NCI-H1417 treated with DMSO at 0.1 percent for 48 hours (cell line): ENCODE data around the gene CUTC.
"Not testable (repeated sequence)": the region's sequence is repeated elsewhere in the genome, so short reads cannot be mapped to it uniquely, and the experiment has no call there.

Source experiments
- DNase-seq: peaks from one replicate; lab custom pipeline; 2025; lab: John Stamatoyannopoulos, UW

CUTC gene

DNA sequence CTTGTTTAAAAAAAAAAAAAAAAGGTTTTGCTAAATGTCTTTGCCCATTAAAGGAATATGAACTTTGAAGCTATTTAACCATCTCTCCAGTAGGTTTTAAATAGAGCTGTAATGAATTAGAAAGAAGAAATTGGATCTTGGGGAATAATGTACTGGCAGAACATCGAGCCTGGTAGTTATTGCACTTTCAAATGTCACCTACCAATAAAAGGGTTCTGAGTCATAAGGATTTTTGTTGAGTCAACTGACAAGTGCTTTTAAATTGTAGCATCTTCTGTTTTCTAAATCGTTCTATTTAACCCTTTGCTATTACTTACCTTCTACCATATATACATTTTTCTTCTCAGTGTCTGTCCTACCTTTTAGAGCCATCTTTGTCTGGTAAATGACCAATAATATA is 10.7 kb downstream of the CUTC start:
- DNase-seq = no peak

DNA sequence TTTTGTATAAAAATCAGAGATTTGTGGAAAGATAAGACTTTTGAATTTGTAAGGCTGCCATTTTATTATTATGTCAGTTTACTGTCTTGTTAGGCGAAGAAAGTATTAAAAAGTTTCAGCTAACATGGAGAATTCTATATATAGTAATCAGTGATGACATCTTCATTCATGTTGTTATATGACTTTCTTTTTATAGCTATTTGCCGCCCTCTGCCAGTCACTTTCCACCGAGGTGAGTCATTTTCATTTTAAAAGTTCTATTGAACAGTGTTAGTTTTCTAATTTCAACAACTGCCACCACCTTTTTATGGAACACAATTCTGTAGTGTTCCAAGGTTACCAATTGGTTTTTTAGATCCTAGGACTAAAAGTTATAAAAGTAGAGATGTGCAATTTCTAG is 11.8 kb downstream of the CUTC start:
- DNase-seq = no peak

DNA sequence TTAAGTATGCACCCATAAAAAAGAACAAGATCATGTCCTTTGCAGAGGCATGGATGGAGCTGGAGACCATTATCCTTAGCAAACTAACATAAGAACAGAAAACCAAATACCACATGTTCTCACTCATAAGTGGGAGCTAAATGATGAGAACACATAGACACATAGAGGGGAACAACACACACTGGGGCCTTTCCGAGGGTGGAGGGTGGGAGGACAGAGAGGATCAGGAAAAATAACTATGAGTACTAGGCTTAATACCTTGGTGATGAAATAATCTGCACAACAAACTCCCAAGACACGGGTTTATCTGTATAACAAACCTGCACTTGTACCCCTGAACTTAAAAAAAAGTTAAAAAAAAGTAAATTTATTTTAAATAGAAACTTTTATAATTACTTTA is 14.1 kb downstream of the CUTC start:
- DNase-seq = not testable (repeated sequence)

DNA sequence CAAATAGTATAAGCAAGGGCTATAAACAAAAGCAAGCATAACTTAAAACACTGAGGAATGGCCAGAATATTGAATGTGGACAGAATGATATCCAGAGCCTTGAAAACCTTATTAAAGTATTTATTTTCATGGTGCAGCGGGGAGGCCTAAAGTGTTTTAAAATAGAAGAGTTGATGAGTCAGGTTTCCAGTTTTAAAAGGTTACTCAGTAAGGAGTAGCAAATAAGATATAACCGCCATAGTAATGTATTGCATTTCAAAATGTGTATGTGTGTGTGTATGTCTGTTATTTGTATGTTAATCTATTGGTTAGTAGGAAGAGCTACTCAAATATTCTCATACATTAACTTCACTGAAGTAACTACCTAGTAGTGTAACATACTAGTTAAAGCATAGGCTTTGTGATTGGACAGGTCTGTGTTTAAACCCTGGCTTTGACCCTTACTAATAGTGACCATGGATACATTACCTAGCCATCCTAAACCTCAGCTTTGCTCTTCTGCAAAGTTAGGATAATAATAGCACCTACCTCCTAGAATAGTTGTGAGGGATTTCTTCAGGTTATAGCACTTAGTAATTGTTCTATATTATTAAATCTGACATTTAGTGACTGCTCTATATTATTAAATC is 16.9 kb downstream of the CUTC start:
- no peak for DNase-seq

DNA sequence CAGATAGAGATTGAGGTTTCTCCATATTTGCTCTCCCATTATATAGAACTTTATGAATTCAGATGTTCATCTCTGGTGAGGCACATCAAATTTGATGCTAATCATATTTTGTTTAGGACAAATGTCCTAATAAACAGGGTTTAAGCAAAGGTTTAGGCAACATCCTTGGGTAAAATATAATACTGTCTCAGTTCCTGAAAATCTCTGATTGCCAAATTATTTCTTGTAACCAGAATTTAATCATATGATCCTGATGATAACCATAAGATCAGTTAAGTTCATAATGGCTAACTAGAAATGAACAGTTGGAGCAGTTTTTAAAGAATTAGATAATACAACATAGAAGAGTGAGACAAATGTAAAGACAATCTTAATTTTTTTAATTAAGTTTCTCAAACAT is 18.6 kb downstream of the CUTC start:
- no peak for DNase-seq

DNA sequence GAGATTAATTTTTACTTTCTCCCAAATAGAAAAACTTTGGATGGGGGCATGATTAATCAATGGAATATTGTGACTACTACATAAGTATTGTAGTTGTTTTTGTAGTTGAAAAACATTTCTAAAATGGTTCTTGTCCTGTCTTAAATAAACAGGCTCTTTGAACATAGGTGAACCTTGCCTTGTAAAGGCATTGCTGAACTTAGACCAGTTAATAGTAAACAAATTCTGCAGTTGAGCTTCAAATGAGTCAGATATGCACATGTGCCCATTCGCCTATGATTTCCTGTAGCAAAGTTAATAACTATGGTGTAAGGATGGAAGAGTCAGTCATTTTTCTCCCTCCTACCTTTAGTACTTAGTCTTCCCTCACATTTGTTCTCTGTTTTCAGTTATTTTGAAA is 22.6 kb downstream of the CUTC start:
- DNase-seq = no peak

DNA sequence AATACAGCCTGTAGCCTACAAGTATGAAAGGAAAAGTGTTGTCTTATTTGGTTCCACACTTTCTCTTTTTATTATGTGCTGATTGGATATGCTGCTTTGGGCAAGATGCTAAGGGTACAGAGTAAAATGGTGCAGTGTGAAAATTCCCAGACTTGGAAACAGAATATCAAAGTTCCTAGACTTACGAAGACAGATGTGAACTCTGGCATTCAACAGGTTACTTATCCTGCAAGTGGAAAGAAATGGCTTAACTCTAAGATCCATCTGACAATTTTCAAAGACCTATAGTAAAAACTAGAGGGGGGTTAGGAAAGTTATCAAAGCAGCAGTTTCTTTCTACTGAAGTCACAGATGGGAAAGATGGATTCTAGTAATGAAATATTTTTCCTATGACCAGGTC is 24.1 kb downstream of the CUTC start:
- DNase-seq = no peak

DNA sequence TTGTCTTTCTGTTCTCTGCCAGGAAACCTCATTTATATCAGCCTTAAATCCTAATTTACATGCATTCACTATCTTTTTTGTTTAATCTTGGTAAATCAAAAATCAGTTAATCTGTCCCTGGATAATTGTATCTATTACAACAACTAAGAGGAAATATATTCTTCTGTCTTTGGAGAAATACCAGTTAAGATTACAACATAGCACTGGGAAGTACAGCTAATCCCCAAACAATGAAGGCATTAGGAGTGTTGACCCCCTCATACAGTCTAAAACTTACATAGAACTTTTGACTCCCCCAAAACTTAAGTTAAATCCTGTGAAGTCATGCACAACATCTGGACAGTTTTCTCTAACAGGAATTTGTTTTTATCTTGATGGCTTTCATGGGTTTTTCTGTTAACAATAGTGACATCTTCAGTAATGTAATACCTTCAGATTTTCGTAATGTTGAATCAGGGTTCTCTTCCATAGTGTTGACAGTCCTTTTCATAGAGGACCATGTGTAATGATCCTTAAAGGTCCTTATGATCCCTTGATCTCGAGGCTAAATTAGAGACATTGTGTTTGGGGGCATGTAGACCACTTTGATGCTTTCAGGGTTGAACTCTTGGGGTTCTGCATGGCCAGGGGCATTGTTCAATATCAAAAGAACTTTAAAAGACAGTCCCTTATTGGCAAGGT is 26.3 kb downstream of the CUTC start:
- DNase-seq = no peak

DNA sequence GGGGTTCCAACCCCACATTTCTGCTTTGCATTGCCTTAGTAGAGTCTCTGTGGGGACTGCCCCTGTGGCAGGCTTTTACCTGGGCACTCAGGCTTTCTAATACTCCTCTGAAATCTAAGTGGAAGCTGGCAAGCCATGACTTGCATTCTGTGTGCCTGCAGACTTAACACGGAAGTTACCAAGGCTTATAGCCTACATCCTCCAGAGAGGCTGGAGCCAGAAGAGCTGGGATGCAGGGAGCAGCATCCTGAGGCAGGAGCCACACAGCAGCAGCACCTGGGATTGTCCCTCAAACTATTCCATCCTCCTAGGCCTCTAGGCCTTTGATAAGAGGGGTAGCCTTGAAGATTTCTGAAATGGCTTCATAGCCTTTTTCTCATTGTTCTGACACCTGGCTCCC is 28.3 kb downstream of the CUTC start:
- no peak for DNase-seq

DNA sequence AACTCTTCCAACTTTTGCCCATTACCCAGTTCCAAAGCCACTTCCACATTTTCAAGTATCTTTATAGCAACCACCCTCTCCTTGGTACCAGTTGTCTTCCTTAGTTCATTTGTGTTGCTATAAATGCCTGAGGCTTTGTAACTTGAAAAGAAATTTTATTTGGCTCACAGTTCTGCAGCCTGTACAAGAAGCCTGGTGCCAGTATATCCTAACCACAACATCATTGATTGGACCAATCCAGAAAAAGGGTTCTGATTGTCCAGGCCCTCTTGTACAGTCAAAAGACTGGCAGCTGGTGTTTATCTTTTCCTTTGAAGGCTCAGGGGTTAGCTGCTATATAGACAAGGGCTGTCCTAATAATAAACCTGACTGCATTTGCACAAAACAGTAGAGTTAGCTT is 29.3 kb downstream of the CUTC start:
- no peak for DNase-seq

DNA sequence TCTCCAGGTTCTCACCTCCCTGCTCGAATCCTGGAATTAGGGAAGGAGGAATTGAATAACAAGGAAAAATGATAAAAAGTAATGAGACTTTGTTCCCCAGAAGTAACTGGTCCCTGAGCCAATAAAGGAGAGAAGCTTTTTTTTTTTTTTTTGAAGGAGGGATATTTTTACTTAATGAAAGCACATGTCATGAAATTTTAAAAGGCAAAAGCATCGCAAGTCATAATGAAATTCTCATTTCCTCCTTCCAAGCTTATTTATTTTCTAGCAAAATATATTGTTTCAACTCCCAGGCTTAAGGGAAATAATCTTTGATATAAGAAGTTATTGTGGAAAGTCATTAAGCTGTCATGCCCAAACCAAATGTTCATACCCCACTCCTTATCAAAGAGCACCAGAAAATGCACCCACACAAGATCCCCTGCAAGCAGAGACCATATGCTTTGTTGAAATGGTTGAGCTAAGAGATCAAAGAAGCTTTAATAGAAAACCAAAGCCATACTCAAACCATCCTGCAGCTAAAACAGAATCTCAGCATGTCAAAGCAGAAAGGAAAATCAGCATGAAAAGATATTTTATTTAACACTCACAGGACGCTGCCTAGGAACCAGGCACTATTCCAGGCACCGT is 33.8 kb downstream of the CUTC start:
- DNase-seq = no peak

DNA sequence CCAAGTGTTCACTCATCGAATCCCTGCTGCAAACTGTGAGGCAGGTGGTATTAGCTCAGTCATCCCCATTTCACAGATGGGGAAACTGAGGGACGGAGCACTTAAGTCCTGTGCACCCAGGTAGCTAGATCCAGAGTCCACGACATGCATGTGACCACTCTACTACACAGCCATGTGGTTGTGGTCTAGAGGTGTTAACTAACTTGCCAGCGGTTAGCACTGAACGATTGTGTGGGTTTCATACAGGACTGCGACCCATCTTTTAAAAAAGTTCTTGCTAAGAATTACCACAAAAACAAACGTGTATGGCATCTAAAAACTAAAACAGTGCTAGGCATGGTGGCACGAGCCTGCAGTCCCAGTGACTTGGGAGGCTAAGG is 34.3 kb downstream of the CUTC start:
- no peak for DNase-seq

DNA sequence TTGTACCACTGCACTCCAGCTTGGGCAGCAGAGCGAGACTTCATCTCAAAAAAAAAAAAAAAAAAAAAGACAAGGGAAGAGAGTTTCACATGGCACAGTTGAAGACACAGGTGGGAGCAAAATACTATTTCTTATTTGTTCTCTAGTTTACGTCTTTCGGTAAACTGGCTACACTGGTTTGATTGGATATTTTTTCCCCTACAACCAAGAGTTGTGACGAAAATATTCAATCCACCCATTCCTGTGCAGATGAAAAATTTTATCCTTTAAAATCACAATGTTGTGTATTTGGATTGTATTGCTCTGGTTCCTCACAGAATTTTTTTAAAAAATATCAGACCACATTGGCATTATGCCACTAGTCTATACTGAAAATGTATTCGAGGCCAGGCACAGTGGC is 35.9 kb downstream of the CUTC start:
- no peak for DNase-seq

DNA sequence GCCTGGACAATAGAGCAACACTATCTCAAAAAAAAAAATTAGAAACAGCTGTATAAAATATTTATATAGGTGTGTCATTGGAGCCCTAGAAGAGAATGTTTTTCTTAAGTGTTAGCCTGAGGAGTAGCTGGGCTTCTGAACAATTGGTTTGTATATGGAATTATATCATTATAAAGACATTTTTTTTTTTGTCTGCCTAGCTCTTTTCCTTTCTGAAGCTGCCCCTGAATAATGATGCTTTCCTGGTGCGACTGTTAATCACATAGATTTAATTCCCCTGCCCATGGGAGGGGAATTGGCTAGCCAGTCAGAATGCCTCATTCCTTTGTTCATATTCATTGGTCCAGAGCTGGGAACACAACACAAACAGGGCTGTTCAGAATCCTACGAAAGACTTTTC is 36.5 kb downstream of the CUTC start:
- no peak for DNase-seq

DNA sequence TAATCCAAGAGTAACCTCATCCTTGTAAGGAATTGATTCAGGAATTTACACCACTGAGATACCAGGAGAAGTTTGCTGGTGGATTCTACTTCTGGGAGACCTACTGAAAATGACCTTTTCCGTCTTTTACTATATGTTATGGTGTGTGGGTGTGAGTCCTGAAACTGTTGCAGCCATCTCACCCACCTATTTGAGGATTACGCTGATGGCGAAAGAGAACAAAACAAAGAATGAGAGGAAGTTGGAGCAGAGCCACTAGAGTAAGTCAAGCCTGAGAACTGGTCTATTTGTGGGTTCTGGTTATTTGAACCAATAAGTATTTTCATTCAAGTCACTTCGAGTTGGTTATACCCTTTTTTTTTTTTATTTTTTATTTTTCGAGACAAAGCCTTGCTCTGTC is 37.7 kb downstream of the CUTC start:
- DNase-seq = no peak

DNA sequence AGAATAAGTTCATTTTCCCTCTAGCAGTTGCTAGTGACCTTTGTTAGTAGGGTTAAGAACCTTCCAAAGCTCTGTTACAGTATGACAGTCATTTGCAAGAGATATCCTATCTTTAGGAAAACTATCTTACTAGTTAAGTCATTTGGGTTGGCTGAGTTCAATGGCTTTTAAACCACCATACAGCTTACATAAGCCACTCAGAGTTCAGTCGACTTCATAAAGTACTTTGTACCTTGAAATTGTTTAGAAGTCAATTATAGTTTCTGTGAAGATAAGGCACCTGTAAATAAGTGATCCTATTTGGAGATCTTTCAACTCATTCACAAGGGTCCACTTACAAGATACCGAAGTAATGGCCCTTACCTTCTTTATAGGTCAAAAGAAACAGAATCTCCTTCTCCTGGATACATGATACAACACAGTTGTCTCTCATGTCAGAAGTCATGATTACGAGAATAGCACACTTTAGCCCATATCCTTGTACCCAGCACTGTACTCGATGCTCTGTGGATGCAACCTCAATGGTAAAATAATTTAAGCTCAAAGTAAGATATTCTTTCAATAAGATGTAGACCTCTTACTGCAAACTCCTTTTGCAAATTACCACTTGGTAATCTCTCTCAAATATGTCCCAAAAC is 38.5 kb downstream of the CUTC start:
- DNase-seq = no peak

DNA sequence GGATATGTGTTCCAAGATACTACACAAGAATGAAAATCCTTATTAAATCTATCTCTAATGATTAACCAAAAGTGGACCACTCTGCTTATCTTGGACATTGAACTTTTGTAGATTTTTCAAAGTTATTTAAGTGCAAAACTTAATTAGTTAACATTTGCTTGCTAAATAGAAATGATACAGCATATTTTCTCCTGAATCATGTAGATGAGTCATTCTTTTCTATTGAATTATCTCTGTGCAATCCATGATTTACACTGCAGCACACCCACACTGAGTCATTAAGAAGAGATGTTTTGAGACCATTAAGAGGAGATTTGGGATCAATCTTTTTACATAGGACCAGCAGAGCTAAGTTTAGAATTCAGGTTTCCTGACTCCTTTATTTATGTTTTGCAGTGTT is 43.8 kb downstream of the CUTC start:
- no peak for DNase-seq

DNA sequence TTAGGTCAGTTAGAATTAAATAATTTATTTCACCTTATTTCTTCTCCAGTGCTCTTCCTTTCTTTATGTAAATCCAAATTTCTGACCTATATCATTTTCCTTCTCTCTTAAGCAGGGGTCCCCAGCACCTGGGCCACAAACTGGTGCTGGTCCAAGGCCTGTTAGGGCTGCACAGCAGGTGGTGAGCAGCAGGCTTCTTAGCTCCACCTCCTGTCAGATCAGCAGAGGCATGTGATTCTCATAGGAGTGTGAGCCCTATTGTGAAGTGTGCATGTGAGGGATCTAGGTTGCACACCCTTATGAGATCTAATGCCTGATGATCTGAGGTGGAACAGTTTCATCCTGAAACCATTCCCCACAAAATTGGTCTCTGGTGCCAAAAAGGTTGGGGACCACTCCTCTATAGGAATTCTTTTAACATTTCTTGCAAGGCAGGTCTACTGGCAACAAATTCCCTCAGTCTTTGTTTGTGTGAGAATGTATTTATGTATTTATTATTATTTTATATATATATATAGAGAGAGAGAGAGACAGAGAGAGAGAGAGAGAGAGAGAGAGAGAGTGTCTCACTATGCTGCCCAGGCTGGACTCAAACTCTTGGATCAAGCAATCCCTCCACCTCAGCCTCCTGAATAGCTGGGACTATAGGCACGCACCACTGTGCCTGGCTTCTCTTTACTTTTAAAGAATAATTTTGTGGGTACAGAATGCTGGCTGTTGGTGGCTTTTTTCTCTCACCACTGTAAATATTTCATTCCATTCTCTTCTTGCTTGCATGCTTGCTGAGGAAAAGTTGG is 46.1 kb downstream of the CUTC start:
- no peak for DNase-seq

DNA sequence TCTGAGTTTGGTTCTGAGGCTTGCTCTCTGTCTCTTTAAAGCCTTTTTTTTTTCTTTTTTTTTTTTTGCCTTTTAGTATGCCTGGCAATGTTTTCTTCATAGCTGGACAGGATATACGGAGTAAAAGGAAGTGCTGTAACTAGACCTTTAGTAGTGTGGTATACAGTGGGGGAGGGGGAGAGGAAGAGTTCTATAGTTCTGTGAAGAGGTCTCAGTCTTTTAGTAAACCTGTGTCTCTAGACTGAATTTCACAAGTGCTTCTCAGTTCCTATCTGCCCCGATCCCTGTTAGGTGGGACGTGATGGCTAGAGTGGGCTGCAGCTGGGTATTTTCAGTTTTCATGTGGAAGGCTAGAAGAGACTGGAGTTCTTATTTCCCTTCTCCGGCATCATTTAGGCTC is 47.3 kb downstream of the CUTC start:
- DNase-seq = no peak

DNA sequence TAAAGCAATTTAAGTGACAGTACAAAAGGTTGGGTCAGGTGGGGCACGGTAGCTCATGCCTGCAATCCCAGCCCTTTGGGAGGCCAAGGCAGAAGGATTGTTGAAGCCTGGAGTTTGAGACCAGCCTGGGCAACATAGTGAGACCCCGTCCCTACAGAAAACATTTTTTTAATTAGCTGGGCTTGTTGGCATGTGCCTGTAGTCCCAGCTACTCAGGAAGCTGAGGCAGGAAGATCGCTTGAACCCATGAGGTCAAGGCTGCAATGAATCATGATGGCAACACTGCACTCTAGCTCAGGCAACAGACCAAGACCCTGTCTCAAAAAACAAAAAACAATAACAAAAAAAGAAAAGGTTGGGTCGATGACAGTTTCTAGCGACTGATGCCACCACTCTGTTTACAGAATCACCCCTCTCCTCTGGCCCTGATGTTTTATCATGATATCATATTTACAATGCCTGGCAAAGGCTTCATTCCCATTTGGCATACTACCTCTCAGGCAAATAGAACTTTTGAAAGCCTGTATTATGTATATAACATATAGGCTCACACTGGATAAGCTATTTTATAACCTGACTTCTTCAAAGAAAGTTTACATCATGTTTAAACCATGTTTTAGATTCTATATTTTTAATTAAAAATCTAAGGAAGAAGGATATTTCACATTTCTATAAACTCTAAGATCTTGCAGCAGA is 49.8 kb downstream of the CUTC start:
- no peak for DNase-seq

DNA sequence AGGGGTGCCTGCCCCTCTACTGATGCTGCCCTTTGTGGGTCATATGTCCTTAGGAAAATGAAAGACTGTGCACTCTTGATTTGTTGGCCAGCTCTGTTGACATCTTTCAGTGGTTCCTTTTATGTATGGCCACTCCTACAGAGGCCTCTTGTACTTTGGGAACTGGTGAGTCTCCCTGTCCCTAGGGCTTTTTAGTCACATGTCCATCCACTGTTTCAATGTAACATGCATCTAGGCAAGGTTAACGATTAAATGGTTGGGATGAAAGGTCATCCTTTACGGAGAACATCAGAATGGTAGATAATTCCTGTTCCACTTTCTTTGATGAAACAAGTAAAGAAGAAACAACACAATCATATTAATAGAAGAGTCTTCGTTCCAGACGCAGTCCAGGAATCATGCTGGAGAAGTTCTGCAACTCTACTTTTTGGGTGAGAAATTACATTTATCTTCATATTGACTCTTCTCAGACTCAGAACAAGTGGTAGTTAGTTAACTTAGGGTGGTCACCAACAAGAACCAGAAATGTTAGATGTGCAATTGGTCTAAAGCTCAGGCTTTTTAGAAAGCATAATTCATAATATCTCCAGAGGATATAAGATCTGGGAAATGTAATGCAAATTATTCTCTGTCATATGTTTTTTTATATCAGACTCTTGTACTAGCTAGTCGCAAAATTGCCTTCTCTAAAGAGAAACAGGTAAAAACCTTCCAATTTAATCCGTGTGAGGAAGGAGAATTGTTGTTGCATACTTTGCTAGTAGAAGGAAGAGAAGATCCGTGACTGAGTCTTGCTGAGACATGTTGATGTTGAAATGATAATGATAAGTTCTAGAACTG is 50.6 kb downstream of the CUTC start, which contains the start of gene ABCC2:
Gene ABCC2 (plus strand): TSS at position 194 of the 840 bp plus-strand sequence. CDS start 205 bp downstream, at position 399.
- DNase-seq = no peak
